DMS79 (cell line): ENCODE data around the gene EDIL3.
"Not testable (repeated sequence)": the region's sequence is repeated elsewhere in the genome, so short reads cannot be mapped to it uniquely, and the experiment has no call there.

Experiments used
- DNase-seq: peaks from one replicate; lab custom pipeline; 2025; lab: John Stamatoyannopoulos, UW

Gene EDIL3

GRCh38 chr5:84298628-84299027, 86.1 kb downstream of the EDIL3 start:
- DNase-seq = no peak

- not testable (repeated sequence) for DNase-seq
Measured at GRCh38 chr5:84297641-84298040, 87.0 kb downstream of the EDIL3 start.

- DNase-seq = no peak
Measured at GRCh38 chr5:84292788-84293653, 91.7 kb downstream of the EDIL3 start.

- DNase-seq = no peak
Measured at GRCh38 chr5:84292000-84292642, 92.6 kb downstream of the EDIL3 start.

GRCh38 chr5:84290673-84291072, 94.0 kb downstream of the EDIL3 start:
- no peak for DNase-seq

- no peak for DNase-seq
Measured at GRCh38 chr5:84290161-84290560, 94.5 kb downstream of the EDIL3 start.

- DNase-seq = no peak
Measured at GRCh38 chr5:84287951-84288350, 96.7 kb downstream of the EDIL3 start.

GRCh38 chr5:84286662-84287061, 98.0 kb downstream of the EDIL3 start:
- DNase-seq = no peak

GRCh38 chr5:84285641-84286637, 98.7 kb downstream of the EDIL3 start:
- DNase-seq = no peak

GRCh38 chr5:84281383-84281782, 103.3 kb downstream of the EDIL3 start:
- no peak for DNase-seq

- DNase-seq = no peak
Measured at GRCh38 chr5:84279234-84279633, 105.4 kb downstream of the EDIL3 start.

- no peak for DNase-seq
Measured at GRCh38 chr5:84275609-84276008, 109.1 kb downstream of the EDIL3 start.

- DNase-seq = no peak
Measured at GRCh38 chr5:84274585-84275468, 109.9 kb downstream of the EDIL3 start.

GRCh38 chr5:84273517-84273883, 111.2 kb downstream of the EDIL3 start:
- DNase-seq = no peak

- DNase-seq = no peak
Measured at GRCh38 chr5:84272771-84273516, 111.7 kb downstream of the EDIL3 start.

GRCh38 chr5:84265739-84266550, 118.7 kb downstream of the EDIL3 start:
- no peak for DNase-seq

- no peak for DNase-seq
Measured at GRCh38 chr5:84265130-84265529, 119.5 kb downstream of the EDIL3 start.

GRCh38 chr5:84260939-84261338, 123.7 kb downstream of the EDIL3 start:
- no peak for DNase-seq

- no peak for DNase-seq
Measured at GRCh38 chr5:84260140-84260539, 124.5 kb downstream of the EDIL3 start.
